Measurements from ENCODE around the gene FOXP4. TPM values are rescaled to one million over a fixed set of nuclear protein-coding genes. Genes with fewer than 3 reads are reported as not detected.

Gene FOXP4
- polyA plus RNA-seq, 1 experiment: 4.0 TPM

- Histone ChIP-seq H3K4me3 (ENCODE audit: low read depth, low read length) (no peak overlapping the region), H3K27me3 (ENCODE audit: control insufficient read depth, insufficient read depth, low read length) (no peaks in the 10 kb centered on the region), H3K36me3 (ENCODE audit: control insufficient read depth, insufficient read depth, low read length) (peaks cover 15% of the 10 kb centered on the region)
- ChIA-PET POLR2A (no interaction called here), CTCF (interaction anchor here (1.0 to 8.2 kb wide), 5 partner anchors 8 to 333 kb away, joined by 3 to 57 read pairs (median 6); no protein-coding TSS in a partner anchor)
- no peak for TF ChIP-seq CTCF (IDR thresholded peaks at IDR 0.05; ENCODE audit: insufficient read depth, low read depth, low read length)
- no peak for DNase-seq (ENCODE audit: low read depth)
Measured at GRCh38 chr6:41600499-41601247, 54.5 kb downstream of the FOXP4 start.

DNA sequence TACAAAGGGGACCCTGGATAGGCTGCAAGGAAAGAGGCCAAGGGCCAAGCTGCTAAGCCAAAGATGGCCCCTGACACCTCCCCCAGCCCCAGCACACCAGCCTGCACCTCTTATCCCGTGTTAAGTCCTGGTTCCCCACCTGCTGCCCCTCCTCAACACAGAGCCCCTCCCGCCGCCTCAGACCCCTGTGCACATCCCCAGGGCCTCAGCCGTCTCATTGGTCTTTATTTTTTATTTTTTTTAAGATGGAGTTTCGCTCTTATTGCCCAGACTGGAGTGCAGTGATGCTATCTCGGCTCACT lies 55.0 kb downstream of the FOXP4 start:
- H3K4me3 ChIP-seq (ENCODE audit: low read depth, low read length): no peak overlapping the region
- DNase-seq (ENCODE audit: low read depth): no peak
- CTCF ChIA-PET: interaction anchor here (1.2 to 3.2 kb wide), 6 partner anchors 9 to 233 kb away, joined by 4 to 33 read pairs (median 14); no protein-coding TSS in a partner anchor
- H3K36me3 ChIP-seq (ENCODE audit: control insufficient read depth, insufficient read depth, low read length): peaks cover 13% of the 10 kb centered on the region
- POLR2A ChIA-PET: no interaction called here
- H3K27me3 ChIP-seq (ENCODE audit: control insufficient read depth, insufficient read depth, low read length): no peaks in the 10 kb centered on the region
- no peak for TF ChIP-seq CTCF (IDR thresholded peaks at IDR 0.05; ENCODE audit: insufficient read depth, low read depth, low read length)

- Histone ChIP-seq H3K27me3 (ENCODE audit: control insufficient read depth, insufficient read depth, low read length) (no peaks in the 10 kb centered on the region), H3K36me3 (ENCODE audit: control insufficient read depth, insufficient read depth, low read length) (peaks cover 11% of the 10 kb centered on the region)
- no peak for DNase-seq (ENCODE audit: low read depth)
Measured at GRCh38 chr6:41602422-41602743, 56.2 kb downstream of the FOXP4 start.

DNA sequence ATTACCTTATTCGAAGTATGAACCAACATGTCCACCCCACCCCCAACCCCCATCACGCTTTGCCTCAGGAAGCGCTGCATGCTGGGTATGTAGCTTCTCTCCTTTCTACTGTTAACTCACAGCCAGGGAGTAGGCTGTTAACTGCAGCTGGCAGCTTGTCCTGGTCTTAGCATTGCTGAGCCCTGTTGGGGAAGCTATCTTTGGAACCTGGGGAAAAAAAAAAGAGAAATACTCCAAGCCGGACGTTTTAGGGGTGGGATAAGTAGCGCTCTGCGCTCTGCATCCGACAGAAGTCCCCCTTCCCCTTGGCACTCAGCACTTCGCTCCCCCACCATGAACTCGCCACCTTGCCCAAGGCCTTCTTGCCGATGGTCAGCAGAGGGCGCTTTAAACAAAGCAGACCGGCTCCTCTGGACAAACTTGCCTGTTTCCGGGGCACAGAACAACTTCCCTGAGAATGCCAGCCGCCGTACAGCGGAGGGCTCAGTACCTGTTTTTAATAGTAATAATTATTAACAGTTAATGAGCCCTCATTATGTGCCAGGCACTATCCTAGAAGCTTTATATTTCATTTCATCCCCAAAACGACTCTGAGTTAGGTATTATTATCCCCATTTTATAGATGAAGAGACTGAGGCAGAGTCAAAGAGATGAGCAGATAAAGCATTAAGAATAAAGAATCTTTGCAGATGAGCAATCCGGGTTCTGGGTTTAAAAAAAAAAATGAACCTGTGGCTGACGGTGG lies 56.9 kb downstream of the FOXP4 start:
- ChIA-PET CTCF (interaction anchor here (0.7 to 3.2 kb wide), 30 partner anchors 9 to 238 kb away, joined by 3 to 33 read pairs (median 4); partner anchors contain the start of gene TOMM6), POLR2A (no interaction called here)
- TF ChIP-seq CTCF (IDR thresholded peaks at IDR 0.05; ENCODE audit: insufficient read depth, low read depth, low read length): peak; percentile 94

More at GRCh38 chr6:41602422-41602743, 56.2 kb downstream of the FOXP4 start:
- no peak for TF ChIP-seq CTCF (IDR thresholded peaks at IDR 0.05; ENCODE audit: insufficient read depth, low read depth, low read length)
- no peak overlapping the region for H3K4me3 ChIP-seq (ENCODE audit: low read depth, low read length)
- CTCF ChIA-PET: interaction anchor here (0.5 to 3.2 kb wide), 26 partner anchors 8 to 275 kb away, joined by 3 to 33 read pairs (median 4); partner anchors contain the start of gene TOMM6
- POLR2A ChIA-PET: no interaction called here

GRCh38 chr6:41604006-41604405 lies 57.8 kb downstream of the FOXP4 start:
- H3K36me3 ChIP-seq (ENCODE audit: control insufficient read depth, insufficient read depth, low read length): peaks cover 3% of the 10 kb centered on the region
- H3K4me3 ChIP-seq (ENCODE audit: low read depth, low read length): no peak overlapping the region
- no peak for DNase-seq (ENCODE audit: low read depth)
- ChIA-PET CTCF (interaction anchor here (0.7 to 3.2 kb wide), 11 partner anchors 11 to 232 kb away, joined by 3 to 33 read pairs (median 7); no protein-coding TSS in a partner anchor), POLR2A (no interaction called here)
- TF ChIP-seq CTCF (IDR thresholded peaks at IDR 0.05; ENCODE audit: insufficient read depth, low read depth, low read length): no peak
- H3K27me3 ChIP-seq (ENCODE audit: control insufficient read depth, insufficient read depth, low read length): no peaks in the 10 kb centered on the region

More for the DNA sequence above, 56.9 kb downstream of the FOXP4 start:
- peaks cover 7% of the 10 kb centered on the region for H3K36me3 ChIP-seq (ENCODE audit: control insufficient read depth, insufficient read depth, low read length)
- no peaks in the 10 kb centered on the region for H3K27me3 ChIP-seq (ENCODE audit: control insufficient read depth, insufficient read depth, low read length)
- no peak overlapping the region for H3K4me3 ChIP-seq (ENCODE audit: low read depth, low read length)
- no peak for DNase-seq (ENCODE audit: low read depth)
